ENCODE results near the gene LRRC75A. TPM values are rescaled to one million over a fixed set of nuclear protein-coding genes. Genes with fewer than 3 reads are reported as not detected.
A peak's percentile ranks its signal among the peaks of the same experiment; 100 is the strongest.
"Not testable (repeated sequence)": the region's sequence is repeated elsewhere in the genome, so short reads cannot be mapped to it uniquely, and the experiment has no call there.

The LRRC75A gene
- polyA plus RNA-seq, 1 donor (not counting 4 experiments of a cell fraction or from before 2014, with no cell fraction given): not detected

GRCh38 chr17:16440901-16441629 lies 50.9 kb downstream of the LRRC75A start:
- no peaks in the 10 kb centered on the region for H3K9me3 ChIP-seq (ENCODE audit: control insufficient read depth, low read depth, low read length)
- H3K79me2 ChIP-seq (ENCODE audit: control insufficient read depth, insufficient read depth, low read length): peaks cover 32% of the 10 kb centered on the region
- H3K9me1 ChIP-seq (ENCODE audit: control insufficient read depth, extremely low read depth, insufficient read depth, low read length): no peaks in the 10 kb centered on the region
- H3K36me3 ChIP-seq (ENCODE audit: control insufficient read depth in 2 of 2, extremely low read depth in 1 of 2, insufficient read depth in 2 of 2, low read length in 2 of 2): peaks cover 29 to 47% of the 10 kb centered on the region in 2 experiments
- DNase-seq (ENCODE audit: low read depth, low spot score) (no peak), FAIRE-seq (no peak)
- no peak for TF ChIP-seq EZH2 (IDR thresholded peaks at IDR 0.05; ENCODE audit: low read length)
- no peak for TF ChIP-seq CTCF (optimal IDR thresholded peaks at IDR 0.05 in 1 of 3, IDR thresholded peaks at IDR 0.05 in 1 of 3, conservative IDR thresholded peaks at IDR 0.05 in 1 of 3; ENCODE audit: extremely low read depth in 1 of 3, insufficient read depth in 2 of 3, low read length in 3 of 3)
- H3K4me1 ChIP-seq (ENCODE audit: control insufficient read depth, extremely low read depth, insufficient read depth, low read length): peaks cover 24% of the 10 kb centered on the region
- H3K27me3 ChIP-seq (ENCODE audit: control insufficient read depth, extremely low read depth, insufficient read depth, low read length): no peaks in the 10 kb centered on the region
- H4K20me1 ChIP-seq (ENCODE audit: control insufficient read depth, extremely low read depth, insufficient read depth, low read length): peaks cover 42% of the 10 kb centered on the region
- H3K4me3 ChIP-seq (ENCODE audit: control insufficient read depth in 2 of 3, extremely low read depth in 1 of 3, insufficient read depth in 2 of 3, low read depth in 1 of 3, low read length in 3 of 3): peak overlapping the region; percentile 75 to 90 (median 87)
- peak overlapping the region; percentile 93 for H3K4me2 ChIP-seq (ENCODE audit: control insufficient read depth, extremely low read depth, insufficient read depth, low read depth, low read length)
- dilution Hi-C loops (cut with MboI; ENCODE audit: extremely low pct_ligation_motif_present, low sequenced_read_pairs): no loop called here
- peak overlapping the region; percentile 76 for H3K27ac ChIP-seq (ENCODE audit: control insufficient read depth, insufficient read depth, low read length)
- H3K9ac ChIP-seq (ENCODE audit: control insufficient read depth, extremely low read depth, insufficient read depth, low read length): peak overlapping the region; percentile 84
- no peak overlapping the region for H2AFZ ChIP-seq (ENCODE audit: control insufficient read depth, low read length)

- H4K20me1 ChIP-seq (ENCODE audit: control insufficient read depth, extremely low read depth, insufficient read depth, low read length): peaks cover 39% of the 10 kb centered on the region
- peaks cover 24% of the 10 kb centered on the region for H3K4me1 ChIP-seq (ENCODE audit: control insufficient read depth, extremely low read depth, insufficient read depth, low read length)
- H3K27ac ChIP-seq (ENCODE audit: control insufficient read depth, insufficient read depth, low read length): peak overlapping the region; percentile 76
- peak overlapping the region; percentile 75 to 90 (median 87) for H3K4me3 ChIP-seq (ENCODE audit: control insufficient read depth in 2 of 3, extremely low read depth in 1 of 3, insufficient read depth in 2 of 3, low read depth in 1 of 3, low read length in 3 of 3)
- H3K9ac ChIP-seq (ENCODE audit: control insufficient read depth, extremely low read depth, insufficient read depth, low read length): peak overlapping the region; percentile 84
- dilution Hi-C loops (cut with MboI; ENCODE audit: extremely low pct_ligation_motif_present, low sequenced_read_pairs); H3K9me3 ChIP-seq (ENCODE audit: control insufficient read depth, low read depth, low read length); H3K27me3 ChIP-seq (ENCODE audit: control insufficient read depth, extremely low read depth, insufficient read depth, low read length); H2AFZ ChIP-seq (ENCODE audit: control insufficient read depth, low read length); DNase-seq (ENCODE audit: low read depth, low spot score); H3K9me1 ChIP-seq (ENCODE audit: control insufficient read depth, extremely low read depth, insufficient read depth, low read length); FAIRE-seq: not testable (repeated sequence)
- H3K79me2 ChIP-seq (ENCODE audit: control insufficient read depth, insufficient read depth, low read length): peaks cover 32% of the 10 kb centered on the region
- peak overlapping the region; percentile 93 for H3K4me2 ChIP-seq (ENCODE audit: control insufficient read depth, extremely low read depth, insufficient read depth, low read depth, low read length)
- peaks cover 29 to 47% of the 10 kb centered on the region in 2 experiments for H3K36me3 ChIP-seq (ENCODE audit: control insufficient read depth in 2 of 2, extremely low read depth in 1 of 2, insufficient read depth in 2 of 2, low read length in 2 of 2)
These were observed 51.6 kb downstream of the LRRC75A start for GRCh38 chr17:16440354-16440753.

Data from keratinocyte (primary cell).